OCI-M2 (cell line): ENCODE data around the gene MPC1.
"Not testable (repeated sequence)": the region's sequence is repeated elsewhere in the genome, so short reads cannot be mapped to it uniquely, and the experiment has no call there.

Experiments
- DNase-seq: peaks from one replicate; lab custom pipeline; 2025; ENCODE audit not compliant: unreplicated experiment; lab: John Stamatoyannopoulos, UW

The MPC1 gene

DNA sequence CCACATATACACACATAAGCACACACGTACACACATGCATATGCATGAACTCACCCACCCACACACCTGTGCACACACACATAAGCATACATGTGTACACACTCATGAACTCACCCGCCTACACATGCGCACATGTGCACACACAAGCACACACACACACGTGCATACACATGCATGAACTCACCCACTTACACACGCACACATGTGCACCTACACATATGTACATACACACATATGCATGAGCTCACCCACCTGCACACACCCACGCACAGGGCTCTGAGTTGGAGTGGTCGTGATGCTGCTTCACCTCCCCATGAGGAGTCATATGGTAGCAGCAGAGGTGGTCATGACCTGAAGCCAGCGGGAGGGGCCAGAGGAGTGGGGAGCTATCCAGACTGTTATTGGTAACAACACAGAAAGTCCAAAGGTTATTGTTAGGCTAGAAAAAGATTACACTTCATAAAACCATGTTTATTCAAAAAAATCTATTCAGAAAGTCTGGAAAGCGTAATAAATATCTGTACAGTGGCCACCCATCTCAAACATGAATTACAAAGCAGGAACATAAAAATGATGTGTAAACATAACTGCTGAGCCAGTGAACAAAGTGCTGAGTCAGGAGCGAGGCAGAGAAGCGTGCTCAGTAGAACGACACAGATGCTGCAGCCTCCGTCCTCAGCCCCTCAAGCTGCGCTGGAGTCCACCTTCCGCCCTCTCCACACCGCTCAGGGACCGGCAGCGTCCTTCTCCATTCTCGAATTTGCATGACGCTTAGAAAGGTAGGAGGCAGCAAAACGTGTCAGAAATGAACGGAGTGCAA is 26.4 kb upstream of the MPC1 start:
- DNase-seq, result no peak

DNA sequence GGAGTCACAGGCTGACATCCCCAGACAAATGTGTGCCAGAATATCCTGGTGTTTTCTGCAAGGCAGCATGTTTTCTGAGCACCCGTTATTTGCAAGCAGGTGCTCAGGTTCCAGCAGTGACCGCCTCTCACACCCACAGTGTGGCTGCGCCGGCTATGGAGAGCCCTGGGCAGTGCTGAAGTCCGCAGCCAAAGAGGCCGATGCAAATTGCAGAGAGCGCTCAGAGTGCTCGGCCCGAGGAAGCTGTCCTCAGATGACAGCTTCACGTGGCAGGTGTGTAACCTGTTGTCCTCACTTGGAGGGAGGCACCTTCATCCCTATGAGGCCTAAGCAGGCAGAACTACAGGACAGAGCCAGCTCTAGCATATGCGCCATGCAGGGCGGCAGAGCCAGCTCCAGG is 23.5 kb upstream of the MPC1 start:
- DNase-seq, result no peak

DNA sequence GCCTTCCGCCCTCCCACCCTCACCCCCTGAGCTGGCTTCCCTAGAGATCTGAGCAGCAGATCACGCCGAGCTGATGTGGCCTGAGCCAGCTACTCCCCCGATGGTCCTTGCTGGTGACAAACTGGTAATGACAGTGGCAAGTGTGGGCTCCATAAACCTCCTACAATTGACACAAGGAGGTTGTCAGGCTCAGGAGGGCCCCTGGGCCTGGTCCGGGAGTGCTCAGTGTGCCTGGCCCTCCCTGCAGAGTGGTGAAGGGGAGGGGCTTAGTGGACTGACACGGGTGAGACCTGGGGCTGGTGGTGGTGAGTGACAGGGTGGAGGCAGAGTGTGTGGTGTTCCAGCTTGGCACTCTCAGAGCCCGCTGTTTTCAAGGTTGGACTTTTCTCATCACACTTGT is 22.6 kb upstream of the MPC1 start:
- no peak for DNase-seq

DNA sequence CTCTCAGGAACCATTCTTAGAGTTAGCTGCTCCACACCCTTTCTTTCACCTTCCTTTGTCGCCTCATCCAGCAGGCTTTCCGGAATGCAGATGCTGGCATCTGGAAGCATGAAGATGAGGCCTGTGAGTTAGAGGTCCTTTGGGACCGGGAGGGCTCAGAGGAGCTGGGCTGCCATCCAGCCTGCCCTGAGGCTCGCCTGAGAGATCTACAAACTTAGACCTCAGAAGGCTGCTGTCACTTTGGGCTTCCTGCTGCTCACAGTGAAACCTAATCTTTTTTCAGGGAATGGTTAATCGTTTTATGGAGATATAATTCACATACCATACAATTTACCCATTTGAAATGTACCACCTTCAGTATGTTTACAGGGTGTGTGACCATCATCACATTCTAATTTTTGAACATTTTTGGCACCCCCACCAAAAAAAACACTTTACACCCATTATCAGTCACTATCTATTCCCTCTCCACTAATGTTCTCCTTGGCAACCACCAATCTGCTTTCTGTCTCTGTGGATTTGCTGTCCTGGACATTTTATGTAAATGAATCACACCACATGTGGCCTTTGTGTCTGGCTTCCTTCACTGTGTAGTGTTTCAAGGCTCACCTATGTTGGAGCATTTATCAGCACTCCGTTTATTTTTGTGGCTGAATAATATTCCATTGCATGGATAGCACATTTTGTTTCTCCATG is 20.0 kb upstream of the MPC1 start:
- DNase-seq, result no peak

DNA sequence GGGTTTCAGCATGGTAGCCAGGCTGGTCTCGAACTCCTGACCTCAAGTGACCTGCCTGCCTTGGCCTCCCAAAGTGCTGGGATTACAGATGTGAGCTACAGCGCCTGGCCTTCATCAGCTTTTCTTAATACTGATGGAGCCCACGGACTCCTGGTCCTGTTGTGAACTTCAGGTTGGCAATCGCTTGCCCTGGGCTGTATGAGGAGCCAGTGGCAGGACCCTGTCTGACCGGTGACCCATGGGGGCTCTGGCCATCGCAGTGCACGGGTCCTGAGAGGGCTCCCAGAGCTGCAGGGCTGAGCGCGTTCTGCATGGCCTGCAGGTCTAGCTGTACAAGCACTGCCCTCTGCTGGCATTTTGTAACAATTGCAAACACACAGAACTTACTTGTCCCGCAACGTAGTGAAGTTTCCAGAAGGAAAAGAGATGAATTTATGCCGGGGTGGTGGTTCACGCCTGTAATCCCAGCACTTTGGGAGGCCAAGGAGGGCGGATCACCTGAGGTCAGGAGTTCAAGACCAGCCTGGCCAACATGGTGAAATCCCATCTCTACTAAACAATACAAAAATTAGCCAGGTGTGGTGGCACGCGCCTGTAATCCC is 18.0 kb upstream of the MPC1 start:
- DNase-seq, result not testable (repeated sequence)

DNA sequence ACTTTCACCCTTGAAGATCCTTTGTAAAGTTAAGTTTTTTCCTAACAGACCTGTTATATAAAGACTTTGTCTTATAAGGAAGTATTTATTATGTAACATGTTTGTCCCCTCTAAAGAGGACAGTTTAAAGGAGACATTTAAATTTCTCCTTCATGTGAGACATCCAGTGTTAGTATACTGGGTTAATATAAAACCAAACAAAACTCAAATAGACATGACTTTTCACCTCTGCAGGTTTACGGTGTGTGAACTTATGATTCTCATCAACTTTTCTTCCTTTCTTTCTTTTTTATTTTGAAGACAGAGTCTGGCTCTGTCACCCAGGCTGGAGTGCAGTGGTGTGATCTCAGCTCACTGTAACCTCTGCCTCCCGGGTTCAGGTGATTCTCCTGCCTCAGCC is 17.4 kb upstream of the MPC1 start:
- DNase-seq, result no peak

DNA sequence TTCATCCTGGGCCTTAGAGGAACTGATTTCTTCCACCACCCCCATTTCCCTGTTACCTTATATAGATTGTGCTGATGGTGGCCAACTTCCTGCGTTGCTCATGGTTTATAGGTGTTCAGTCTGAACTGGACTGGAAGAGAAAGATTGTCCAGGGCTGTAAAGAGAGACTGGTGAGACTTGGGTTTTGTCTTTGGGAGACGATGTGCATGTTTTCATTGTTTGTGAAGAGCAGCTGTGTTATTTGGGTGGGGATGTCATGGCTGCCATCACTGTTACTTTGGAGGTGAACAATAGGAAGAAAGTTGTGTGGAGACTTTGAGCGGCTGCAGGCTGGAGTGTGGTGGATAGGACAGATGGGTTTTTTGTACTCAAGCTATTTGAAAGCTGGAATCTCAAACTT is 15.6 kb upstream of the MPC1 start:
- no peak for DNase-seq

DNA sequence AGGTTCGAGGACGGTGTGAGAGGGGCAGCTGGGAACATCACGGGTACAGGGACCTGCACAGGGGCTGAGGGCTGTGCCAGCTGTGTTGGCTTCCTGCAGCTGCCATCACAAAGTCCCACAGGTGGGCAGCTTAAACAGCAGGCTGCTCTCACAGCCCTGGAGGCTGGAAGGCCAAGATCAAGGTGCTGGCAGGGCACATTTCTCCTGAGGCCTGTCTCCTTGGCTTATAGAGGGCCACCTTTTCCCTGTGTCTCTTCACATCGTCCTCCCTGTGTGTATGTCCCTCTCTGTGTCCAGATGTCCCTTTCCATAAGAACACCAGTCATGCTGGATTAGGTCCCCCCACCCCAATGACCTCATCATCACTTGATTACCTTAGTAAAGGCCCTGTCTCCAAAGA is 15.1 kb upstream of the MPC1 start:
- DNase-seq, result no peak

DNA sequence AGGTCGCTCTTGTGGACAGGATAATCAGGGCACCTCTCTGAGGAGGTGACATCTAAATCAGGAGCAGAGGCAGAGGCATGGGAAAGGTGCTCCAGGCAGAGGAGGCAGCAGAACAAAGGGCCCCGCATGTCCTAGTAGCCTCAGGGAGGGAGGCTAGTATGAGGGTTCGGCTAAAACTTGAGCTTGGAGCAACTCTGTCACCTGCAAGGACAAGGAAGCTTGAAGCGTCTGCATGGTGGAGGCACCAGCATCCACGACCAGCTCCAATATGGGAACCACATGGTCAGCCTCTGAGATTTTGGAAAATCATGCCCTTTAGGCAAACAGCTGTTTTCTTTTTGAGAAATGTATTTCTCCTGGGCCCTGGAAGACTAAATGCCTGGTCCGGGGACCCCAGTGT is 13.0 kb upstream of the MPC1 start:
- no peak for DNase-seq

DNA sequence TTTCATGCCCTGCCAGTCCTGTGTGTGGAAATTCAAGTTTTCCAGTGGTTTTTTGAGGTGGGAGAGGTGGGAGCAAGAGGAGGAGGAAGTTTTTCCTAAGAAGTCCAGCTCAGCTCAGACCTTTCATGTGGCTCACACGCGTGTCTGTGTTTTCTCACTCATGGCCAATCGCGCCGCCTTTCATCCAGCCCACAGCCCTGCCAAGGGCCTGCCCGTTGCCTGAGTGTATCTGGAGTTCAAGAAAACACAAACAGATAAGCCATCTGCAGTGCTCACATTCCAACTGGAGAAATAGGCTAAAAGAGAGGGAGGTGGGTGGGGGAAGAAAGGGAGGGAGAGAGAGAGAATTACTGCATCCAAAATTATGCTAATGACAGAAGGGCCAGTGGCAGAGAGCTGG is 12.6 kb upstream of the MPC1 start:
- no peak for DNase-seq

DNA sequence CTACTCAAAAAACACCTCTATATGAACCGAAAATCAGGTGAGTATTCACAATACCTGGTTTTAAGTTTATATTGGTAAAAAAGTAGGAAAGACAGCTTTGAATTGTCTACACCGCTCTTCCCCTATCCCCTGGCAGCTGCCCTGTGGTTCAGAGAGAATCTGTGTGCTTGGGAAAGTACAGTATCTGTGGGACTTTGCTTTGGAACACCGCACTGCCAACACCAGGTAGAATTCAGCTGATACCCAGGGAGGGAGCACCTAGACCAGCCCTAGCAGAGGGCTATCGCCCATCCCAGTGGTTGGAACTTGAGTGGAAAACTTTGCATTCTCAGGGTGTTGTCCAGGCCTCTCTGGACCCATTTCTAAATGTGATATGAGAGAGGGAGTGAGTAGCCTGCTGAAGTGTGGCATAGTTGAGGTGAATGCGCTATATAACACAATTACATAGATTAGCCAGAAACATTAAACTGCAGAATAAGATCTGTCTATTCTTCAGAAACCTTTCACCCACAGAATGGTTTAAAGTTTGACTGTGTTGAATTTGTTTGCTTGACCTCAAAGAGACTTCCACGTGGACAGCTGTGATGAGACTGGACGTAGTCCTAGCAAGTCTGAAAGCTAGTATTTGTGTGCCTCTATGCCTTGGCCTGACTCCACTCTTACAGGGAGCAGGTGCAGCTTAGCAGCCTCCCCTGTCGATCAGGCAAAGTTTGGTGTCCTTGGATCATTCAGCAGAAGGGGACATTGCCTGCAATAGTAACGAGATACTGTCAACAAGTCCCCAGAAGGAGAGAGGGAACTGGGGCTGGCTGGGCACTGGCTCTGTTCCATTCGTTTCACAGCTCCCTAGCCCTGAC is 11.5 kb upstream of the MPC1 start:
- DNase-seq, result no peak

DNA sequence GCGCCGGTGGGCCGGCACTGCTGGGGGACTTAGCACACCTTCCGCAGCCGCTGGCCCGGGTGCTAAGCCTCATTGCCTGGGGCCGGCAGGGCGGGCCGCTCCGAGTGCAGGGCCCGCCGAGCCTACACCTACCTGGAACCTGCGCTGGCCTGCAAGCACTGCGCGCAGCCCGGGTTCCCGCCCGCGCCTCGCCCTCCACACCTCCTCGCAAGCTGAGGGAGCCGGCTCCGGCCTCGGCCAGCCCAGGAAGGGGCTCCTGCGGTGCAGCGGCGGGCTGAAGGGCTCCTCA is 10.7 kb upstream of the MPC1 start:
- DNase-seq, result no peak

DNA sequence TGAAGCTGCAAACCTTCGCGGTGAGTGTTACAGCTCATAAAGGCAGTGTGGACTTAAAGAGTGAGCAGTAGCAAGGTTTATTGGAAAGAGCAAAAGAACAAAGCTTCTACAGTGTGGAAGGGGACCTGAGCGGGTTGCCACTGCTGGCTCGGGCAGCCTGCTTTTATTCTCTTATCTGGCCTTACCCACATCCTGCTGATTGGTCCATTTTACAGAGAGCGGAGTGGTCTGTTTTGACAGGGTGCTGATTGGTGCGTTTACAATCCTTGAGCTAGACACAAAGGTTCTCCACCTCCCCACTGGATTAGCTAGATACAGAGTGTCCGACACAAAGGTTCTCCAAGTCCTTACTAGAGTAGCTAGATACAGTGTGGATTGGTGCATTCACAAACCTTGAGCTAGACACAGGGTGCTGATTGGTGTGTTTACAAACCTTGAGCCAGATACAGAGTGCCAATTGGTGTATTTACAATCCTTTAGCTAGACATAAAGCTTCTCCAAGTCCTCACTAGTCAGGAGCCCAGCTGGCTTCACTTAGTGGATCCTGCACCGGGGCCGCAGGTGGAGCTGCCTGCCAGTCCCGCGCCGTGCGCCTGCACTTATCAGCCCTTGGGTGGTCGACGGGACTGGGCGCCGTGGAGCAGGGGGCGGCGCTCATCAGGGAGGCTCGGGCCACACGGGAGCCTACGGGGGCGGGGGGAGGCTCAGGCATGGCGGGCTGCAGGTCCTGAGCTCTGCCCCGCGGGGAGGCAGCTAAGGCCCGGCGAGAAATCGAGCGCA is 10.2 kb upstream of the MPC1 start:
- not testable (repeated sequence) for DNase-seq

DNA sequence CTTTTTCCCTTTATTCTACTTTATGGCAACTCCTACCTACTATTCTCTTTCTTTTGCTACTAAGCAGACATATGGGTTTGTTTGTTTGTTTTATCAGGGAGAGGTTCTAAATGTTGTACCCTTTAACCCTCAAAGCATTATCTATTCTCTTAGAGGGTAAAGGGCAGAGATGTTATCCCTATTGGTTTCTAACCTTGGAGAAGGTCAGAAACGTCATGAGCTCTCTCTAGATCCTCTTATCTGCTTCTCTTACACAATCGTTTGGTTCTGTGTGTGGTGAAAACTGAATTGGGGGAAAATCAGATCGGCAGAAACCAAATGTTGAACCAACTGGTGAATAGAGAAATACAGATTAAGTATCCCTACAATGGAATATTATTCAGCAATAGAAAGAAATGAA is 6.4 kb upstream of the MPC1 start:
- DNase-seq, result no peak

DNA sequence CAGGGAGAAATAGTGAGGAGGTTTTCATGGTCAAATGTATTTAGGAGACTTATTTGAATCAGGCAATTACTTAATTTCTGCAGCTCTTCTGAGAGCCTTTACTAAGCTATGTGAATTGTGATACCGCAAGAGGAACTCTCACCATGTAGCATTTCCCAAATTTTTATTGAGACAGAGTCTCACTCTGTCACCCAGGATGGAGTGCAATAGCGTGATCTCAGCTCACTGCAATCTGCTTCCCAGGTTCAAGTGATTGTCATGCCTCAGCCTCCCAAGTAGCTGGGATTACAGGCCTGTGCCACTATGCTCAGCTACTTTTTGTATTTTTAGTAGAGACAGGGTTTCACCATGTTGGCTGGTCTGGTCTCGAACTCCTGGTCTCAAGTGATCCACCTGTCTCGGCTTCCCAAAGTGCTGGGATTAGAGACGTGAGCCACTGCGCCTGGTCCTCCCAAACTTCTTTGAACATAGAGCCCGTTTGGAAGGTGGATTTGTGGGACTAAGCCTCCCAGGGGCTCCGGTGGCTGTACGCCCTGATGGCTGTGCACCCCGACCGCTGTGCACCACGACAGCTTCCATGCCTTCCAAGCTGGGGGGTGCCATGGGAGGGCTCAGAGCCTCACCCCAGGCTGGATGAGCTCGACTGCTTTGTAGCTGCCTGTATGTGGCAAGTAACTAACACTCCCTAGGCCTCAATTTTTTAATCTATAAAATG is 5.7 kb upstream of the MPC1 start:
- DNase-seq, result no peak

DNA sequence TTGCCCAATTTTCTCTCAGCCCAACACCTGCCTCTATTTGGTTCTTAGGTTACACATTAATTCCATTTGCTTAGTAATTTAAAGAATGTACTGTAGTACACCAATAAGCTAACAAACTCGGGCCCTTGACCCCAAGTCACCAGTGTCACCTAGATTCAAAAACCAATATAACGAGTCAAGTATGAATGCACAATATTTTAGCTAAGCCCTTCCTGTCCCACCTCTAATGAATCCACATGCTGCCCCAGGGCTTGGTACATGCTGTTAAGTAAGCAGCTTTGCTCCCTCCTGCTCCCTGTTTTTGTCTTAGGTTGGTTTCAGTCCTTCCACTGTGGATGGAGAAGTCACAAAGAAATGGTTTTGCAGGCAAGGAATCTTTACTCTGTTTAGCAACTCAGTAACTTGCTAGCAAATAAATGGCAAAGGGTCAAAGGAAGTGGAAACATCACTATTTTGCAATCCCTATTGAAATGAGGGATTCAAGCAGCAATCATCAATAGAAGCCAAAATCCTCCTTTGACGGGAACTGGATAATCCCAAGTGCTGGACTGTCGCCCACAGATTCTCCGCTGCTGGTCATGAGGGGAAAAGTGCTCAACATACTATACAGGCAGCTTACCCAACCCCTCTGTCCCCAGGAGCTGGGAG is 5.0 kb upstream of the MPC1 start:
- DNase-seq, result no peak

DNA sequence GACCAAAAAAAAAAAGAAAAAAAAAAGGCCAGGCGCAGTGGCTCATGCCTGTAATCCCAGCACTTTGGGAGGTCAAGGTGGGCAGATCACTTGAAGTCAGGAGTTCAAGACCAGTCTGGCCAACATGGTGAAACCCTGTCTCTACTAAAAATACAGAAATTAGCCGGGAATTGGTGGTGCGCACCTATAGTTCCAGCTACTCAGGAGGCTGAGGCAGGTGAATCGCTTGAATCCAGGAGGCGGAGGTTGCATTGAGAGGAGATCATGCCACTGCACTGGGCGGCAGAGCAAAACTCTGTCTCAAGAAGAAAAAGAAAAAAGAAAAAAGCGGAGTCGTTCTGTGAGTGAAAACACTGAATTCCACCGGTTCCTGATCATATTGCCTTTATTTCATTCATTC is 4.4 kb upstream of the MPC1 start:
- not testable (repeated sequence) for DNase-seq

DNA sequence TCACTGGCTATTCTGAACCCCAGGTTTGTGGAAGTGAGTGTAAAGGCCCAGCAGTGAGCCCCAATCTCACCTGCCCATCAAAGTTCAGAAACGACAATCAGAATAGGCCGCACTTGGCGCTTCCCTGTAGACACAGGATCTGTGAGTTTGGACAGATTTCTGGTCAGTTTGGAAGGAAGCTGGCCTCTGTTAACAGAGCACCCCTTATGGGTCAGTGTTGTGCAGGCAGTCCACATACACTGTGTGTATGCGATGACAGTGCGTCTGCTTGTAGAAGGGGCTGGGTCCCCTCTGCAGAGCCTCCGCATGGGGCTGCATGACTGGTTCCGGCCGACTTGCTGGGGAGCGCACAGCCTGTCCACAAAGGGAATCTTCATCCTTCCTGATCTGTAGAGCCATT is 3.4 kb upstream of the MPC1 start:
- no peak for DNase-seq

DNA sequence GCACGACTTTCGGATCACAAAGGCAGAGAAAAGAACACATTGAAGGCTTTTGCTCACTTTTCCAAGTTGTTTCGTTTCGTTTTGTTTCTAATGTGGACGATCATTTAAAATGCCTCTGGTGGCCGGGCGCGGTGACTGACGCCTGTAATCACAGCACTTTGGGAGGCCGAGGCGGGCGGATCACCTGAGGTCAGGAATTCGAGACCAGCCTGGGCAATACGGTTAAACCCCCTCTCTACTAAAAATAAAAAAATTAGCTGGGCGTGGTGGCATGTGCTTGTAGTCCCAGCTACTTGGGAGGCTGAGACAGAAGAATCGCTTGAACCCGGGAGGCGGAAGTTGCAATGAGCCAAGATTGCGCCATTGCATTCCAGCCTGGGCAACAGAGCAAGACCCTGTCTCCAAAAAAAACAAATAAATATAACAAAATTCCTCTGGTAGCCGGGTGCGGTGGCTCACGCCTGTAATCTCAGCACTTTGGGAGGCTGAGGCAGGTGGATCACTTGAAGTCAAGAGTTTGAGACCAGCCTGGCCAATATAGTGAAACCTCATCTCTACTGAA is 1.1 kb upstream of the MPC1 start:
- not testable (repeated sequence) for DNase-seq
